ENCODE data around the gene MISFA.

The MISFA gene

DNA sequence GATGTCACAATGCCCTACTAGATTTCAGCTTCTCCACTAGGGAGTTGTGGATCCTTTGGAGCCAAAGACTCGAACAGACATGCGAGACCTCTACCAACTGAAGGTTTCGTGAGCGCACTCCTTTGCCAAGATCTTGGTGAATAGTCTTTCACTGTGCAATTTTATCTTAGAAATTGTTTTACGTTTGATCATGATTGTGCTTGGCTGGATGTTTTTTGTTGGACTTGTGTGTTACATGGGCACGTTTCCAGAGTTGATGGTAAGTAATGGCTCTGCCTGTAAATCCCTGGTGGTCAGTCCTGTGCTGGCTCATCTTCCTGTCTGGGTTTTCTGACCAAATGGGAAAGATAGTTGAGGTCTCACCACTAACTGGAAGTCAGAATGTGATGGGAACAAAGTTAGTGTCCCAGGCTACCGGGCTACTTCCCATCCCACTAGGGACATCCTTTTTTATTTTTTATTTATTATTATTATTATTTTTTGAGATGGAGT lies at the start of gene MISFA:
MISFA (plus strand) TSS at position 51 of the 492 bp plus-strand sequence; CDS start at position 191, 140 bp downstream.
- no peak for TF ChIP-seq CTCF (IDR thresholded peaks at IDR 0.05; ENCODE audit: unreplicated experiment in 3 of 3)
- no peak within 1 kb of the TSS for H3K27ac Mint-ChIP-seq
- no peak within 1 kb of the TSS for H3K4me3 Mint-ChIP-seq
- H3K36me3 Mint-ChIP-seq (ENCODE audit: low read depth) = peaks cover 24% of the 10 kb centered on the region
- no peaks in the 10 kb centered on the region for H3K9me3 Mint-ChIP-seq
- H3K4me1 Mint-ChIP-seq = no peaks in the 10 kb centered on the region
- H3K27me3 Mint-ChIP-seq (ENCODE audit: low read depth) = no peaks in the 10 kb centered on the region

DNA sequence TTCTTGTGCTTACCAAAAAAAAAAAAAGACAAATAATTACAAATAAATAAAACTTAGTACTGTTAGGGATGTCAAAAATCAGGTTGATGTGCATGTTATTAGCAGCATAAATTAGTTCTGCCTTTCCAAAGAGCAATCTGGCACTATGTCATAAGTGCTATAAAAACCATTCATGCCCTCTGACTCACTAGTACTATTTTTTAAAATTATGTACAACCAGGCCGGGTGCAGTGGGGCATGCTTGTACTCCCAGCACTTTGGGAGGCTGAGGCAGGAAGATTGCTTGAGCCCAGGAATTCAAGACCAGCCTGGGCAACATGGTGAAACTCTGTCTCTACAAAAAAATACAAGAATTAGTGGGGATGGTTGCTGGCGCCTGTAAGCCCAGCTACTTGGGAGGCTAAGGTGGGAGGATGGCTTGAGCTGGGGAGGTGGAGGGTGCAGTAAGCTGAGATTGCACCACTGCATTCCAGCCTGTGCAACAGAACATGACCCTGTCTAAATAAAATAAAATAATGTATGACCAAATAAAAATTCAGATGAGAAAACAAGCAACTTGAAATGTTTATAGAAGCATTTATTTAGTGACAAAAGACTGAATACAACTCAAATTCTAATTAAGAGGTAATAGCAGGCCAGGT lies 36.4 kb upstream of the MISFA start:
- H3K27me3 Mint-ChIP-seq (ENCODE audit: low read depth) = no peaks in the 10 kb centered on the region
- H3K9me3 Mint-ChIP-seq = no peaks in the 10 kb centered on the region
- H3K36me3 Mint-ChIP-seq (ENCODE audit: low read depth) = peaks cover 17% of the 10 kb centered on the region
- H3K27ac Mint-ChIP-seq = no peak overlapping the region
- H3K4me3 Mint-ChIP-seq = no peak overlapping the region
- H3K4me1 Mint-ChIP-seq = no peaks in the 10 kb centered on the region
- TF ChIP-seq CTCF (IDR thresholded peaks at IDR 0.05; ENCODE audit: unreplicated experiment in 3 of 3) = no peak

DNA sequence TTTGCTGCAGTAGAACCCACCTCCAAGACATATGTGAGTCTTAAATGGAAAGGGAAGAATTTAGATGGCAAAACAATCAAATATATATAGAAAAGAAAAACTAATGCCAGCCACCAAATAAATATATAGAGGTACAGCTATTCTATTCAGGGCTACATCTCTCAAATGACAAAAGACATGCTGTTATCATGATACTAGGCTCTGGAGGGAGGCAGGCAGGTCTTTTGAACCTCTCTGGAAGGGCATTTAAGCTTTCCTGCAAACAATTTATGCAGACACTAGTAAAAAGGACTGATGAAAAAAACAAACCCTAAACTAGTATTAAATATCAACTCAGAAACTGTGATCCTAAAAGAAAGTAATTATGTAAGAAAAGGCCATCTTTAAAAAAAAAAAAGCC lies 35.4 kb upstream of the MISFA start:
- TF ChIP-seq CTCF (IDR thresholded peaks at IDR 0.05; ENCODE audit: unreplicated experiment in 3 of 3) = no peak
- no peaks in the 10 kb centered on the region for H3K27me3 Mint-ChIP-seq (ENCODE audit: low read depth)
- H3K27ac Mint-ChIP-seq = no peak overlapping the region
- no peak overlapping the region for H3K4me3 Mint-ChIP-seq
- peaks cover 16% of the 10 kb centered on the region for H3K36me3 Mint-ChIP-seq (ENCODE audit: low read depth)
- H3K4me1 Mint-ChIP-seq = no peaks in the 10 kb centered on the region
- no peaks in the 10 kb centered on the region for H3K9me3 Mint-ChIP-seq

- TF ChIP-seq CTCF (IDR thresholded peaks at IDR 0.05; ENCODE audit: unreplicated experiment in 3 of 3) = no peak
- Mint-ChIP-seq H3K4me3 (no peak overlapping the region), H3K36me3 (ENCODE audit: low read depth) (peaks cover 11% of the 10 kb centered on the region), H3K4me1 (no peaks in the 10 kb centered on the region), H3K27me3 (ENCODE audit: low read depth) (no peaks in the 10 kb centered on the region), H3K9me3 (no peaks in the 10 kb centered on the region), H3K27ac (no peak overlapping the region)
Measured at GRCh38 chr11:18566406-18566805, 33.2 kb upstream of the MISFA start.

DNA sequence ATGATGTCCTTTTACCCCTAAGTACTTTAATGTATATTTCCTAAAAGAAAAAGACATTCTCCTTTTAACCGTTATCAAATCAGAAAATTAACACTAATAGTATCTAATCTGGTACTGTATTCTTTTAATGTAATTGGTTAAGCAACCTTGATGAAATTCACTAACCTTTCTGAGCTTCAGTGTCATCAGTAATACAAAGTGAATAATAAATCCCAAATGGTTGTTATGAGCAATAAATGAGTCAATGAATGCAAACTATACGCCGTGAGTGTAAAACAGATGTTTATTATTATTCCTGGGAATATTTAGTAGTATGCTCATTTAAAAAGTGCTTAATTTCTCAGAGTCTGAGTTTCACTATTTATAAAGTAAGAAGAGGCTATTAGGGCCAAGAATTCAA lies 32.5 kb upstream of the MISFA start:
- TF ChIP-seq CTCF (IDR thresholded peaks at IDR 0.05; ENCODE audit: unreplicated experiment in 3 of 3) = no peak
- Mint-ChIP-seq H3K27ac (no peak overlapping the region), H3K36me3 (ENCODE audit: low read depth) (peaks cover 14% of the 10 kb centered on the region), H3K27me3 (ENCODE audit: low read depth) (no peaks in the 10 kb centered on the region), H3K9me3 (no peaks in the 10 kb centered on the region), H3K4me1 (no peaks in the 10 kb centered on the region), H3K4me3 (no peak overlapping the region)

- H3K4me1 Mint-ChIP-seq = no peaks in the 10 kb centered on the region
- no peaks in the 10 kb centered on the region for H3K9me3 Mint-ChIP-seq
- no peak overlapping the region for H3K4me3 Mint-ChIP-seq
- H3K36me3 Mint-ChIP-seq (ENCODE audit: low read depth) = peaks cover 30% of the 10 kb centered on the region
- TF ChIP-seq CTCF (IDR thresholded peaks at IDR 0.05; ENCODE audit: unreplicated experiment in 3 of 3) = no peak
- H3K27me3 Mint-ChIP-seq (ENCODE audit: low read depth) = no peaks in the 10 kb centered on the region
- H3K27ac Mint-ChIP-seq = no peak overlapping the region
Measured at GRCh38 chr11:18575361-18575760, 24.2 kb upstream of the MISFA start.

All from nephron (organoid).